Measurements from ENCODE around the gene ATP6V0E2. TPM values are rescaled to one million over a fixed set of nuclear protein-coding genes. Genes with fewer than 3 reads are reported as not detected.

ATP6V0E2 gene
- polyA plus RNA-seq, 2 of the 4 experiments (the other 2 are of a cell fraction) = 17.3 to 44.9 TPM

DNA sequence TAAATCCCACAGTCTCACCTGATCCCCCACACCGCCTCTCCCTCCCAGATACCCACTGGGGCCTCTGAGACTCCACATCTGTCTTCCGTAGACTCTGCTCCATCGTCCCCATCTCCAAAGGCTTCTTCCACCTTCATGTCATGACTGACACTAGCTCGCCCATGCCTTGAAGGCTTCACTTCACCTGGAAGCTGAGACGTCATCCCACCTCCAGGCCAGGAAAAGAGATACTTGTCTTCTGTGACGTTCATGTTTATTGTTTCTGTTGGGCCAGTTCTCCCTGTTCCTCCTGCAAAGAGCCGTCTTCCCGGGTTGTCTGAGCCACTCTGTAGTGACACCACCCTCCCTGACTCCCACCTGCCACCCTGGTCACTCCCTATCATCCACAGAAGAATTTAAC is 39.2 kb upstream of the ATP6V0E2 start:
- Histone ChIP-seq H3K27ac (no peak overlapping the region), H3K4me3 (no peak overlapping the region), H3K9me3 (no peaks in the 10 kb centered on the region), H3K4me1 (peaks cover 9% of the 10 kb centered on the region; the same call in 2 of the 3 replicates), H3K4me2 (no peak overlapping the region)
- DNase-seq (ENCODE audit: low read depth in 1 of 2, low spot score in 1 of 2) (no peak), ATAC-seq (no peak), FAIRE-seq (no peak)
- CTCF ChIA-PET = interaction anchor here (1.0 to 1.1 kb wide), 3 partner anchors 9 to 35 kb away, joined by 3 to 4 read pairs (median 3); no protein-coding TSS in a partner anchor
- TF ChIP-seq, protein P1, sequence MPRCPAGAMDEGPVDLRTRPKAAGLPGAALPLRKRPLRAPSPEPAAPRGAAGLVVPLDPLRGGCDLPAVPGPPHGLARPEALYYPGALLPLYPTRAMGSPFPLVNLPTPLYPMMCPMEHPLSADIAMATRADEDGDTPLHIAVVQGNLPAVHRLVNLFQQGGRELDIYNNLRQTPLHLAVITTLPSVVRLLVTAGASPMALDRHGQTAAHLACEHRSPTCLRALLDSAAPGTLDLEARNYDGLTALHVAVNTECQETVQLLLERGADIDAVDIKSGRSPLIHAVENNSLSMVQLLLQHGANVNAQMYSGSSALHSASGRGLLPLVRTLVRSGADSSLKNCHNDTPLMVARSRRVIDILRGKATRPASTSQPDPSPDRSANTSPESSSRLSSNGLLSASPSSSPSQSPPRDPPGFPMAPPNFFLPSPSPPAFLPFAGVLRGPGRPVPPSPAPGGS (IDR thresholded peaks at IDR 0.05) = no peak
- TF ChIP-seq NPAS2 (CRISPR knock-in tag; IDR thresholded peaks at IDR 0.05; ENCODE audit: borderline replicate concordance) = no peak
- TF ChIP-seq, protein P2, sequence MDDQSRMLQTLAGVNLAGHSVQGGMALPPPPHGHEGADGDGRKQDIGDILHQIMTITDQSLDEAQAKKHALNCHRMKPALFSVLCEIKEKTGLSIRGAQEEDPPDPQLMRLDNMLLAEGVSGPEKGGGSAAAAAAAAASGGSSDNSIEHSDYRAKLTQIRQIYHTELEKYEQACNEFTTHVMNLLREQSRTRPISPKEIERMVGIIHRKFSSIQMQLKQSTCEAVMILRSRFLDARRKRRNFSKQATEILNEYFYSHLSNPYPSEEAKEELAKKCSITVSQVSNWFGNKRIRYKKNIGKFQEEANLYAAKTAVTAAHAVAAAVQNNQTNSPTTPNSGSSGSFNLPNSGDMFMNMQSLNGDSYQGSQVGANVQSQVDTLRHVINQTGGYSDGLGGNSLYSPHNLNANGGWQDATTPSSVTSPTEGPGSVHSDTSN (IDR thresholded peaks at IDR 0.05) = no peak
- TF ChIP-seq, protein P3, sequence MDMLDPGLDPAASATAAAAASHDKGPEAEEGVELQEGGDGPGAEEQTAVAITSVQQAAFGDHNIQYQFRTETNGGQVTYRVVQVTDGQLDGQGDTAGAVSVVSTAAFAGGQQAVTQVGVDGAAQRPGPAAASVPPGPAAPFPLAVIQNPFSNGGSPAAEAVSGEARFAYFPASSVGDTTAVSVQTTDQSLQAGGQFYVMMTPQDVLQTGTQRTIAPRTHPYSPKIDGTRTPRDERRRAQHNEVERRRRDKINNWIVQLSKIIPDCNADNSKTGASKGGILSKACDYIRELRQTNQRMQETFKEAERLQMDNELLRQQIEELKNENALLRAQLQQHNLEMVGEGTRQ (IDR thresholded peaks at IDR 0.05) = no peak
- no peak for TF ChIP-seq JUN (IDR thresholded peaks at IDR 0.05)
- TF ChIP-seq BHLHE40 (IDR thresholded peaks at IDR 0.05; ENCODE audit: low read depth, low read length) = no peak
- TF ChIP-seq RAD21 (conservative IDR thresholded peaks at IDR 0.05 in 1 of 2, IDR thresholded peaks at IDR 0.05 in 1 of 2) = no peak
- TF ChIP-seq, protein P4, sequence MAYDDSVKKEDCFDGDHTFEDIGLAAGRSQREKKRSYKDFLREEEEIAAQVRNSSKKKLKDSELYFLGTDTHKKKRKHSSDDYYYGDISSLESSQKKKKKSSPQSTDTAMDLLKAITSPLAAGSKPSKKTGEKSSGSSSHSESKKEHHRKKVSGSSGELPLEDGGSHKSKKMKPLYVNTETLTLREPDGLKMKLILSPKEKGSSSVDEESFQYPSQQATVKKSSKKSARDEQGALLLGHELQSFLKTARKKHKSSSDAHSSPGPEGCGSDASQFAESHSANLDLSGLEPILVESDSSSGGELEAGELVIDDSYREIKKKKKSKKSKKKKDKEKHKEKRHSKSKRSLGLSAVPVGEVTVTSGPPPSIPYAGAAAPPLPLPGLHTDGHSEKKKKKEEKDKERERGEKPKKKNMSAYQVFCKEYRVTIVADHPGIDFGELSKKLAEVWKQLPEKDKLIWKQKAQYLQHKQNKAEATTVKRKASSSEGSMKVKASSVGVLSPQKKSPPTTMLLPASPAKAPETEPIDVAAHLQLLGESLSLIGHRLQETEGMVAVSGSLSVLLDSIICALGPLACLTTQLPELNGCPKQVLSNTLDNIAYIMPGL (CRISPR knock-in tag; IDR thresholded peaks at IDR 0.05; ENCODE audit: borderline replicate concordance) = no peak
- no peak for TF ChIP-seq ZFP36 (IDR thresholded peaks at IDR 0.05; ENCODE audit: borderline replicate concordance, partially characterized antibody)
- TF ChIP-seq, protein P5, sequence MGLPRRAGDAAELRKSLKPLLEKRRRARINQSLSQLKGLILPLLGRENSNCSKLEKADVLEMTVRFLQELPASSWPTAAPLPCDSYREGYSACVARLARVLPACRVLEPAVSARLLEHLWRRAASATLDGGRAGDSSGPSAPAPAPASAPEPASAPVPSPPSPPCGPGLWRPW (IDR thresholded peaks at IDR 0.05) = no peak
- TF ChIP-seq KDM1A (IDR thresholded peaks at IDR 0.05; ENCODE audit: low read depth) = no peak
- no peak for TF ChIP-seq RNF2 (IDR thresholded peaks at IDR 0.05; ENCODE audit: borderline replicate concordance, low read depth)
- no peak for TF ChIP-seq NFE2L2 (conservative IDR thresholded peaks at IDR 0.05; ENCODE audit: low read length)
- TF ChIP-seq SREBF2 (IDR thresholded peaks at IDR 0.05) = no peak
- no peak for TF ChIP-seq ZNF302 (CRISPR knock-in tag; IDR thresholded peaks at IDR 0.05)
- TF ChIP-seq HOXB13 (CRISPR knock-in tag; IDR thresholded peaks at IDR 0.05; ENCODE audit: low read depth) = no peak
- POLR2A ChIA-PET = no interaction called here
- 47% methylated on average over 8 of the region's 8 CpGs for WGBS (ENCODE audit: missing lambda C conversion rate)

DNA sequence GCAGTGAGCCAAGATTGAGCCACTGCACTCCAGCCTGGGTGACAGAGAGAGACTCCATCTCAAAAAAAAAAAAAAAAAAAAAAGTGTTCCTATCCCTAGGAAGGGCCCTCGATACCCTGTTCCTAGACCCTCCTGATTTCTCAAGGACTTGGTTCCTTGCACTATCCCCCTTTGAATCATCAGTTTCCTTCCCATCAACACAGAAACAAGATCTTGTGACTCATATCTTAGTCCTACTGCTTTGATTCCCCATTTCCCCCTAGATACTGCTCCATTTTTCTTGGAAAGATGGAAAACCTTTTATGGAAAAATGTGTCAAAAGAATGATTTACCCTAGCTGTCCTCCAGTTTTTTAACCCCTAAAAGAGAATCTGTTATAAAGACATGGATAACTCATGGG is 37.3 kb upstream of the ATP6V0E2 start:
- DNase-seq (ENCODE audit: low read depth in 1 of 2, low spot score in 1 of 2) (no peak), ATAC-seq (no peak), FAIRE-seq (no peak)
- ChIA-PET POLR2A (no interaction called here), CTCF (interaction anchor here (0.7 to 1.7 kb wide), 2 partner anchors 18 to 29 kb away, joined by 5 to 6 read pairs; no protein-coding TSS in a partner anchor)
- WGBS (ENCODE audit: missing lambda C conversion rate) = 21% methylated on average over 1 of the region's 1 CpG
- Histone ChIP-seq H3K9me3 (no peaks in the 10 kb centered on the region), H3K4me3 (no peak overlapping the region), H3K4me1 (peaks cover 10% of the 10 kb centered on the region; the same call in 2 of the 3 replicates), H3K27ac (no peak overlapping the region), H3K4me2 (no peak overlapping the region)
- TF ChIP-seq CHD2 (IDR thresholded peaks at IDR 0.05; ENCODE audit: low read length, partially characterized antibody) (no peak), HEYL (CRISPR knock-in tag; IDR thresholded peaks at IDR 0.05) (no peak), FOSB (CRISPR knock-in tag; IDR thresholded peaks at IDR 0.05) (no peak), CBX8 (IDR thresholded peaks at IDR 0.05) (no peak), POLR2A (IDR thresholded peaks at IDR 0.05; ENCODE audit: low read length) (no peak), EHMT2 (IDR thresholded peaks at IDR 0.05; ENCODE audit: low read depth) (no peak), BHLHE40 (IDR thresholded peaks at IDR 0.05; ENCODE audit: low read depth, low read length) (no peak), RCOR1 (IDR thresholded peaks at IDR 0.05; ENCODE audit: low read depth, low read length) (no peak), FOSL2 (IDR thresholded peaks at IDR 0.05) (no peak), FOSL2 (CRISPR knock-in tag; IDR thresholded peaks at IDR 0.05) (no peak)
- TF ChIP-seq, protein P1 (IDR thresholded peaks at IDR 0.05) = no peak
- TF ChIP-seq, protein P5 (IDR thresholded peaks at IDR 0.05) = no peak
